SK-MEL-5 (cell line): ENCODE results near the gene THEM5. TPM values are rescaled to one million over a fixed set of nuclear protein-coding genes. Genes with fewer than 3 reads are reported as not detected.

Source experiments
- DNase-seq: peaks from one replicate; pipeline ENCODE4 v3.0.0-alpha.2; 2016; ENCODE audit warnings: low read depth, low spot score
- in situ Hi-C: cut with HindIII; loops from 2 replicates; pipeline ENCODE4 v1.10.0; 2016; ENCODE audit warnings: low sequenced_read_pairs, high pct_unique_total_duplicates, low pct_unique_long_range_greater_than_20kb
- small RNA-seq, 2 experiments: library from RNA; depleted of rRNA; stranded (forward); fragments of <200 nt; gene quantifications; one replicate each; pipeline ENCODE3, GENCODE V24; 2014
- total RNA-seq: library from RNA; depleted of rRNA; stranded (reverse); fragments of >200 nt; shearing (Covaris generic); gene quantifications from 2 replicates; pipeline ENCODE4 v1.2.3, GENCODE V29; 2014; rRNA removed

The THEM5 gene
- total RNA-seq, 1 experiment from 2014 or later: not detected

GRCh38 chr1:151798571-151798970, 54.9 kb downstream of the THEM5 start:
- in situ Hi-C loops: no loop called here

More at GRCh38 chr1:151798571-151798970, 54.9 kb downstream of the THEM5 start:
- no peak for DNase-seq

Small RNA genes within 50 kb of the gene (small RNA-seq; reads per million reads assigned to genes)
- 0 reads per million in 2 experiments for gene RF00019

Other genes starting within 250 kb of the THEM5 start
- 30.4 and 31.9 TPM in 2 replicates for gene SNX27, start 241.7 kb downstream of the THEM5 start, total RNA-seq
- gene CELF3, start 136.9 kb downstream of the THEM5 start, total RNA-seq: not detected in 2 replicates
- gene RIIAD1, start 132.2 kb downstream of the THEM5 start, total RNA-seq: 0.85 TPM in 1 of 2 replicates, not detected in the other
- gene MRPL9, start 90.2 kb downstream of the THEM5 start, total RNA-seq: 132 and 137 TPM in 2 replicates
- gene TDRKH, start 63.2 kb downstream of the THEM5 start, total RNA-seq: 7.7 and 10.9 TPM in 2 replicates
- not detected in 2 replicates for gene LINGO4, start 48.3 kb downstream of the THEM5 start, total RNA-seq
- 0.03 TPM in 1 of 2 replicates, not detected in the other for gene RORC, start 21.9 kb downstream of the THEM5 start, total RNA-seq
- 0.45 and 0.77 TPM in 2 replicates for gene C2CD4D, start 13.9 kb downstream of the THEM5 start, total RNA-seq
- 117 and 125 TPM in 2 replicates for gene THEM4, start 55.8 kb upstream of the THEM5 start, total RNA-seq
- 89.9 and 118 TPM in 2 replicates for gene S100A10, start 140.1 kb upstream of the THEM5 start, total RNA-seq
- gene S100A11, start 183.3 kb upstream of the THEM5 start, total RNA-seq: 566 and 602 TPM in 2 replicates
- not detected in 2 replicates for gene TCHHL1, start 235.4 kb upstream of the THEM5 start, total RNA-seq